GM10248 (cell line): Measurements from ENCODE around the gene WDR82.
A peak's percentile ranks its signal among the peaks of the same experiment; 100 is the strongest.

Experiments used
- CTCF ChIA-PET: fragments of 300-600 bp; sonication (Branson Sonifier 250); formaldehyde crosslinking; extraction: SDS; loops from one replicate; lab custom pipeline; 2021; ENCODE audit warnings: antibody characterized with exemption; lab: Yijun Ruan, JAX
- POLR2A ChIA-PET: fragments of 350-650 bp; sonication (Branson Sonifier 250); formaldehyde crosslinking; extraction: SDS; loops from one replicate; lab custom pipeline; 2020; ENCODE audit warnings: antibody characterized with exemption; lab: Yijun Ruan, JAX
- DNase-seq: peaks from one replicate; pipeline ENCODE4 v3.0.0; 2012; ENCODE audit errors: extremely low spot score
- TF ChIP-seq, protein P1 (sequence below): IDR thresholded peaks from 2 replicates; pipeline ENCODE4 v1.5.1; 2012; ENCODE audit warnings: mild to moderate bottlenecking, low read depth; ENCODE audit errors: extremely low read depth, missing control alignments, control extremely low read depth

Gene WDR82

DNA sequence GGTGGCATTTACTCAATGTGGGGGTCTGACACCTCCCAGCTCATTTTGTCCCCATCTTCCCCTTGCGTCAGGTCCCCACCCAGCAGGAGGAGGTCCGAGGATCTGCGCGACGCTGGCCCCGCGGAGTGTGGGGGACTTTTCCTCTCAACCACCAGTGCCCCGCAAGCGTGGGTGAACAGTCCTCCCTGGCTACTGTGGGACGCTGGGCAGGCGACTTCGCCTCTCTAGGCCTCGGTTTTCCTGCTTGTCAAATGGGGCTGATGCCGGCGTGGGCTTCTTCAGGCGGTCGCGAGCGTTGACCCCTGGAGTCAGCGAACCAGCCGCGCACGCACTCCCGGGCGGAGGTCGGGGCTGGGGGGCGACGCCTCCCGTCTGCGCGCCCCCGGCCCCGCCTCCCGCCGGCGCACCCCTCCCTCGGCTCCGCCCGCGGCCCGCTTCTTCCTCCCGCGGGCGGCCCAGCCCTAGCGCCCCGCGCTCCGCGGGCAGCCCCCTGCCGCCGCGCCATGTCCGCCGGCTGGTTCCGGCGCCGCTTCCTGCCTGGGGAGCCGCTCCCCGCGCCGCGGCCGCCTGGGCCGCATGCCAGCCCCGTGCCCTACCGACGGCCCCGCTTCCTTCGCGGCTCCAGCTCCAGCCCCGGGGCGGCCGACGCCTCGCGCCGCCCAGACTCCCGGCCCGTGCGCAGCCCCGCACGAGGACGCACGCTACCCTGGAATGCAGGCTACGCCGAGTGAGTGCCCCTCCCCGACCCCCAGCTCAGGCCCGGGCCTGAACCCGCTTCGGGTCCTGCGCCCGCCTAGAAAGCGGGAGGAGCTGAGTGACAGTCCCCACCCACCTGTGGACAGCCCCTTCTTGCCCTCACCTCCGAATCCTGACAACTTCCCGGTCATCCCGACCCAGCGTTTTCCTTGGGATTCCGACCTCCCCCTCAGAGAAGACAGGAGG lies 32.9 kb downstream of the WDR82 start, which contains the start of gene PPM1M:
Gene PPM1M (plus strand): TSS at position 438 of the 942 bp plus-strand sequence. CDS start 66 bp downstream, at position 504.
- DNase-seq = peak; percentile 72
- POLR2A ChIA-PET = interaction anchor here (0.5 to 0.9 kb wide), 2 partner anchors 30 to 730 kb away, joined by 3 to 4 read pairs; no protein-coding TSS in a partner anchor
- TF ChIP-seq, protein P1, sequence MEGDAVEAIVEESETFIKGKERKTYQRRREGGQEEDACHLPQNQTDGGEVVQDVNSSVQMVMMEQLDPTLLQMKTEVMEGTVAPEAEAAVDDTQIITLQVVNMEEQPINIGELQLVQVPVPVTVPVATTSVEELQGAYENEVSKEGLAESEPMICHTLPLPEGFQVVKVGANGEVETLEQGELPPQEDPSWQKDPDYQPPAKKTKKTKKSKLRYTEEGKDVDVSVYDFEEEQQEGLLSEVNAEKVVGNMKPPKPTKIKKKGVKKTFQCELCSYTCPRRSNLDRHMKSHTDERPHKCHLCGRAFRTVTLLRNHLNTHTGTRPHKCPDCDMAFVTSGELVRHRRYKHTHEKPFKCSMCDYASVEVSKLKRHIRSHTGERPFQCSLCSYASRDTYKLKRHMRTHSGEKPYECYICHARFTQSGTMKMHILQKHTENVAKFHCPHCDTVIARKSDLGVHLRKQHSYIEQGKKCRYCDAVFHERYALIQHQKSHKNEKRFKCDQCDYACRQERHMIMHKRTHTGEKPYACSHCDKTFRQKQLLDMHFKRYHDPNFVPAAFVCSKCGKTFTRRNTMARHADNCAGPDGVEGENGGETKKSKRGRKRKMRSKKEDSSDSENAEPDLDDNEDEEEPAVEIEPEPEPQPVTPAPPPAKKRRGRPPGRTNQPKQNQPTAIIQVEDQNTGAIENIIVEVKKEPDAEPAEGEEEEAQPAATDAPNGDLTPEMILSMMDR = no peak
- CTCF ChIA-PET = interaction anchor here (0.9 to 7.0 kb wide), 8 partner anchors 11 to 94 kb away, joined by 3 to 48 read pairs (median 9); partner anchors contain the start of gene WDR82

DNA sequence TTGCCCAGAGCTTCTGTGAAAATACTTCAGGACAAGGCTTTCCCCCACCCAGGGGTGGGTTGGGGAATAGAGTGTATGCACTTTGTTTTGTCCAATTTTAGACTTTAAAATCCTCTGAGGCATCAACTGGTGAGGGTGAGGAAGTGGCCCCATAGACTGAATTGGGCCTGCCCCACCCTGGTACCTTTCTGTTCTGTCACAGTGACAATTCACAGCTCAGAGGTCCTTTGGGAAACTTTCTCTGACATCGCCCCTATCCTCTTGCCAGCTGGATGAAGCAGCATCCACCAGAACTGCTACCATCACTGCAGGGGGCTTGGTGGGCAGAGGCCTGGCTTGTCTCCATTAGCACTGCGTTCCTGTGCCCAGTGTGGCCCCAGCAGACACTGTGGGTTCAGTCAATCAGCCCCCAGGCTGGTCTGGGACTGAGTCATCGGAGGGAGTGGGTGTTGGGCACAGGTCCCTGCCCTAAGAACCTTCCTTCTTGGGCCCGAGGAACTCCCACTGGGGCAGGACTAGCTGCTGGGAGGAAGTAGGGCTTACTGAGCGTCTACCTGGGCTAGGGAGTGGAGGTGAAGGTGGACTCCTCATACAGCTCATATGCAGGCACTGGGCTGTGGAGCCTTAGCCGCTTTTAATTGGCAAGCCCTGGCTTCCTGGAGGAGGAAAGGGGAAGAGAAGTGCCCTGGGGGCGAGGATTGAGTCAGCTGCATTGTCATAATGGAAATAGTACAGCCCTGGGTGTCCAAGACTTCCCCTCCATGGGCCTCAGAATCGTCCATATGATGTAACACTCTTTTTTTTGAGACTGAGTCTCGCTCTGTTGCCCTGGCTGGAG lies 34.4 kb downstream of the WDR82 start:
- TF ChIP-seq, protein P1 = no peak
- POLR2A ChIA-PET = interaction anchor here (1.2 kb wide), 1 partner anchor 10 kb away, joined by 5 read pairs; no protein-coding TSS in a partner anchor
- peak; percentile 80 for DNase-seq
- CTCF ChIA-PET = interaction anchor here (0.8 to 7.0 kb wide), 11 partner anchors 9 to 203 kb away, joined by 3 to 48 read pairs (median 6); partner anchors contain the start of genes TLR9 and WDR82

DNA sequence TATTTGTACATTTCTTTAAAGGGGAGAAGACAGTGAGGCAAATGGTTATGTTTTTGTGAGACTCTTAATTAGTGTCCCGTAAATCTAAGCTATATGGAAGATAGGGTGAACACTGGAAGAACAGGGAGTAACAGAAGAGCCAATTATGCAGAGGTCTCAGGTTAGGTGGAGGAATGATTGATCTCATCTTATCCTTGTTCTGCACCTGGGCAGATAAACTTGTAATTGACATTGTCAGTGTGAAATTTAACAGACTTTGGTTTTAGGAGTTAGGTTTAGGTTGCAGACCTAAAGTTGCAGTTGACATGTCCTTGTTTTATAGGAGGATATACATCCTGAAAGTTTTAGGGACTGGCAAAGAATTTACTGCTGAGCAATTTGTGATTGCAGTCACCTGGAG lies 36.4 kb downstream of the WDR82 start:
- TF ChIP-seq, protein P1 = no peak
- CTCF ChIA-PET = interaction anchor here (2.4 to 7.0 kb wide), 3 partner anchors 10 to 21 kb away, joined by 13 to 48 read pairs (median 21); no protein-coding TSS in a partner anchor
- no peak for DNase-seq
- POLR2A ChIA-PET = no interaction called here

DNA sequence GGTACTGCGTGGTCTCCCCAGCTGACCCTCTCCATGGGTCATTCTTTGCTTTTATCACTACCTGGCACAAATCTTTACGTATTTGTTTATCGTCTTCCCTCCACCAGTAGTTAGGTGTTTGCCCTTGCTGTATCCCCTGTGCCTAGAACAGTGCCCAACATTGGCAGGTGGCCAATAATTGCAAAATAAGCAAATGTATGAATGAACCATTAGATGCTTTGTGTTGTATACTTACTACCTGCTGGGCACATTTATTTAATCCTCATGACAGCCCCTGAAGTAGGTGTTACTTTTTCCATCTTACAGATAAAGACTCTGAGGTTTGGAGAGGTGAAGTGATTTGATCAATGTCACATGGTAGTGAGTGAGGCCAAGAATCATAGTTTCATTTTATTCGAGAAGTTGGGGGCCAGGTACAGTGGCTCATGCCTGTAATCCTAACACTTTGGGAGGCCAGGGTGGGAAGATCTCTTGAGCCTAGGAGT lies 37.5 kb downstream of the WDR82 start:
- CTCF ChIA-PET = interaction anchor here (0.7 to 7.0 kb wide), 11 partner anchors 8 to 99 kb away, joined by 3 to 48 read pairs (median 6); partner anchors contain the start of gene TLR9
- POLR2A ChIA-PET = interaction anchor here (1.0 kb wide), 1 partner anchor 36 kb away, joined by 5 read pairs; no protein-coding TSS in a partner anchor

DNA sequence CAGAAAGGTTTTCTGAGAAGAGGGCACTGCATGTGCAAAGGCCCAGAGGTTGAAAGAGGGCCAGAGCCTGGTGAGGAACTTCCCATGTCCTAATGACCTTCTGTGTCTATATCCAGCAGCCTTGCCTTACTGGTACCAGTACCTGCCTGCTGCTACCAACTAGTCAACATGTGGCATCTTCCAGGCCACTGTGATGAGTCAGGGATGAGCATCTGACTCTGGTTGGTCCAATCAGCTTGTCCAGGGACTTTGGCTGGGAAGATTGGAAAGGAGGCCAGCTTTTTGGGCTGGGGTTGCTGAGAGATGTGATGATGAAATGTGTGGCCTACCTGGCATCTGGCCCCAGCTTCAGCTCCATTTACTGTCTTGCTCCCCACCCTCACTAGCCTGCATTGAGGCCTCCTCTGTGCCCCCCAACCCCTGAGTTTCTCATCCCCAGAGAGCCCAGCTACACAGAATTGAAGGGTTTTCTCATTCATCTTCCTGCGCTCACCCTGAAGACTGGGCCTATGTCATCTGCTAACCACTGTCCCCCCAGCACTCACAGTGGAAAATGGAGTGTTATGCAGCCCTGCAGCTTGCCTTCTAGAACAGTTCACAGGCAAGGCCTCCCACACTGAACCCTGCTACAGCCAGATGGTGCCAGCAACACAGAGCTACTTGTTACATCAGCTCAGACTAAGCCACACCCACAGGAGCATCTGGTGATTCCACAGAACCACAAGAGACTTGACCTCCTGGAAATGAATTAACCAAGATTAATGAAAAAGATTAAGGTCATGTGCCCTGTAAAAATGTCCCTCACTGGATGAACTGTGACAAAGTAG lies 38.2 kb downstream of the WDR82 start:
- TF ChIP-seq, protein P1 = no peak
- ChIA-PET CTCF (interaction anchor here (0.7 to 7.0 kb wide), 11 partner anchors 9 to 99 kb away, joined by 3 to 48 read pairs (median 6); partner anchors contain the start of gene TLR9), POLR2A (interaction anchor here (1.0 kb wide), 1 partner anchor 37 kb away, joined by 5 read pairs; no protein-coding TSS in a partner anchor)
- no peak for DNase-seq

More for the DNA sequence above, 37.5 kb downstream of the WDR82 start:
- TF ChIP-seq, protein P1 = no peak
- DNase-seq = no peak
